ENCODE data around the gene DAPP1.

- TF ChIP-seq CTCF (IDR thresholded peaks at IDR 0.05), result no peak
- TF ChIP-seq POLR2A (IDR thresholded peaks at IDR 0.05), result no peak
- TF ChIP-seq EP300 (IDR thresholded peaks at IDR 0.05), result no peak
- TF ChIP-seq POLR2AphosphoS5 (IDR thresholded peaks at IDR 0.05), result no peak
Measured at GRCh38 chr4:99803566-99804101, 13.0 kb upstream of the DAPP1 start.
